Epithelial cell of proximal tubule (primary cell): ENCODE data around the gene CELF4. TPM values are rescaled to one million over a fixed set of nuclear protein-coding genes. Genes with fewer than 3 reads are reported as not detected.

Experiments used
- DNase-seq: peaks from one replicate; pipeline ENCODE4 v3.0.0-alpha.2; 2011; ENCODE audit warnings: low read depth
- H3K4me3 ChIP-seq: 2 replicates; pipeline ENCODE4 v1.5.1; 2011; ENCODE audit warnings: low read depth, mild to moderate bottlenecking, low read length
- CTCF ChIP-seq: conservative IDR thresholded peaks from 2 replicates; pipeline ENCODE4 v1.5.1; 2012; ENCODE audit warnings: low read depth, mild to moderate bottlenecking, low read length
- total RNA-seq: library from RNA; depleted of rRNA; stranded (reverse); fragments of >200 nt; gene quantifications from 2 replicates; pipeline ENCODE4 v1.2.3, GENCODE V29; 2015

The CELF4 gene
- total RNA-seq, 1 donor from 2014 or later, result not detected

- TF ChIP-seq CTCF, result no peak
- DNase-seq, result no peak
- peak overlapping the region; percentile 55 for H3K4me3 ChIP-seq
Observed at GRCh38 chr18:37567061-37567993, 1.7 kb upstream of the CELF4 start.

GRCh38 chr18:37566479-37567060 lies 972 bp upstream of the CELF4 start:
- peak overlapping the region; percentile 55 for H3K4me3 ChIP-seq
- TF ChIP-seq CTCF, result no peak
- DNase-seq, result no peak

- TF ChIP-seq CTCF, result no peak
- H3K4me3 ChIP-seq, result peak overlapping the region; percentile 65
- DNase-seq, result no peak
Observed at GRCh38 chr18:37565977-37566478, 430 bp upstream of the CELF4 start.

GRCh38 chr18:37564711-37565100 lies 892 bp downstream of the CELF4 start:
- H3K4me3 ChIP-seq, result peak overlapping the region; percentile 65
- TF ChIP-seq CTCF, result no peak

GRCh38 chr18:37563931-37564392 lies 1.6 kb downstream of the CELF4 start:
- TF ChIP-seq CTCF, result no peak
- no peak for DNase-seq
- no peak overlapping the region for H3K4me3 ChIP-seq

More at GRCh38 chr18:37564711-37565100, 892 bp downstream of the CELF4 start:
- no peak for DNase-seq

GRCh38 chr18:37561986-37562385 lies 3.6 kb downstream of the CELF4 start:
- DNase-seq, result no peak
- H3K4me3 ChIP-seq, result no peak overlapping the region
- no peak for TF ChIP-seq CTCF
